NCI-H1048 (cell line): Measurements from ENCODE around the gene FZD10.

Experiments used
- DNase-seq: peaks from one replicate; lab custom pipeline; 2025; lab: John Stamatoyannopoulos, UW

FZD10 gene

DNA sequence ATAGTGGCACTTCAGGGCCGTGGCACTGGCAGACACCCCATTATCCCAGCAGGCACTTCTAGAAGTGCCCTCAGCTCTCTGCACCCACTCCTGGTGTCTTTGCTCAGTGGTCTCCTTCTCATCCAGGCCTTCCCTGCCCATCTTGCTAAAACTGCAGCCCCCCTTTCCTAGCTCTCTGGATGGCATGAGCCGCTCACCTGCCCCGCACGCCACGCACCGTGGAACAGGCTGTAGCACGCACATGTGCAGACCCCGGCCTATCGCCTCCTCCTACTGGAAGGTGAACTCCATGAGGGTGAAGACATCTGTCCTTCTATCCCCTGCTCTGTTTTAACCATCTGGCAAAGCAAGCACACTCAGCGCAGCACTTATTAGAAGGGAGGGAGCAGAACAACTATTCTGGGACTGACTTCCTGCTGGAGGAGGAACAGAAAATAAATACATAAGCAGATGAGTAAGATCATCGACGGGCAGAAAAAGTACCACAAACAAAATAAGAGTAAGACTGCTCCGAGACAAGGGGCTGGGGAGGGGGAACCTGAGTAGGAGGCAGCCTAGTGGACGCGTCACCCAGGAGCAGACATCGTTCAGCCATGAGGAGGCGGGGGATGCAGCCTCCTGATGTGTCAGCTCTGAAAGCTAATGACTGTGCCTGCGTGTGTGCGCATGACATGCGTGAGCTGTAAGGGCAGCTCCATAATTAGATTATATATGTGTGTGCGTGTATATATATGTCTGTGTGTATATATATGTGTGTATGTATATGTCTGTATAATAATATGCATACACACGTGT lies 7.8 kb upstream of the FZD10 start:
- no peak for DNase-seq

- DNase-seq: no peak
Measured at GRCh38 chr12:130155416-130156073, 6.7 kb upstream of the FZD10 start.

DNA sequence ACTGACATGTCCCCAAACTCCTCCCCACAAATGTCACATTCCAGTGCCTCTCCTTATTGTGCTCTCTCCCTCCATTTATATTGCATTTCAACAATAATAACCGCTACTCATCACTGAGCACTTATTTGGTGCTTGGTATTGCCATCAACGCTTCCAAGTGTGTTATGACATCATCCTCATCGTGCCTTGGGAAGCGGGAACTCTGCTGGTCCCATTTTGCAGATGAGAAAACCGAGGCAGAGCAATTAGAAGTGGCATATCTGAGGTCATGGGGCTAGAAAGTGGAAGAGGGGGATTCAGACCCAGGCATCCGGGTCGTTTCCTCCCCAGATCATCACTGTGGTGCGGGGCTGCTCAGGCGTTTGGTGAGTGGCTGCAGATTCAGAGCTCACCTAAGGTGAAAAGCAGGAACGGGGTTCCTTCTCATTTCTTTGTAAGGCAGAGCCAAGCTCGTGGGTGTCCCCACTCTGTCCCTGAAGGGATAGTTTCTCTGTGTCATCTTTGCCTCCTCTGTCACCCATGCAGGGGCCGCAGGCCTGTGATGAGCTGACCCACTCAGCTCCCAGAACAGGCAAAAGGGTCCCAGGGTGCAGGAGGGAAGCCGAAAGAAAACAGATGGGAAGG lies 5.5 kb upstream of the FZD10 start:
- no peak for DNase-seq

DNA sequence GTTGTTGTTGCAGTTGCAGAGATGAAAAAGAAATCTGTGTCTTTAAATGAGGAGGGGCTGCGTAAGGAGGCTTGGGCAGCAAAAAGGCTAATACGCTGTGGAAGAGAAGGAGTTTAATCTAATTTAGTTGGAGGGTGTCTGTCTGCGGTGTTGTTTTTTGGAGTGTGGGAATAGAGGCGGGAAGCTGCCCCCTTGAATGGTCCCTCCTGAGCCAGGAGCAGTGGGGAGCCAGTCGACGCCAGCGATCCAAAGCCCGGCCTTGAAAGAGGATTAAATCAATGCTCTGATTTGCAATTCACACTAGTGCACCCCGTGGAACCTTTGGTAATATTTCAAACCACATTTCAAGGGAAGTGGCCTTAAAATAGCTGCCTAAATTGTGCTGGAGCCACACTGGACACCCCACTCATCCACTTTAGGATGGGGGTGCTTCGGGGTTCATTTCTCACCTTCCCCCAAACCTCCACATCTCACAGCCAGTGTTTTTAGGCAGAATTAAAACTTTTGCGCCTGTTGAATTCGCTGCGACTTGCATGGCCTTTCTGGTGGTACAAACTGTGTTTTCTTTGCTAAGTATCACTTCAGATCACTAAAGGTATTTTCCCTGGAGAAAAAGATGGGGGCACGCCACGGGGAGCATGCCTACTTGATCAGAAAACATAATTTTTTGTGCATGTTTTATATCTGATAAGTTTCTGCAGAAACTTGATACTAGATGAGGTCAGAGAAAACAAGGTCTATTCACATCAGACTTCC lies 4.1 kb upstream of the FZD10 start:
- DNase-seq: no peak

DNA sequence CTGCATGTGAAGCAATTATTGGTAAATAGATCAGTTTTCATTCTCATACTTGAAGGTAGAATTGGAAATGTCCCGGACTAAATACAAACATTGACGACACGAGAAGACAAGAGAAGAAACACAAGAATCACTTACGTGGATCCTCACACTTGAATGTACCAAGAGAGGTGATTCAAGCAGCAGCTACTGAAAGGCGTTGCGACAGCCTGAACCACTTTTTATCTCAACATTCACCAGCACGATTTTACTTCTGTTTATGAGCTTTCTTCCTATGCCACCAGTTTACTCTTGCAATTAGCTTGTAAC lies 3.6 kb upstream of the FZD10 start:
- DNase-seq: no peak

DNA sequence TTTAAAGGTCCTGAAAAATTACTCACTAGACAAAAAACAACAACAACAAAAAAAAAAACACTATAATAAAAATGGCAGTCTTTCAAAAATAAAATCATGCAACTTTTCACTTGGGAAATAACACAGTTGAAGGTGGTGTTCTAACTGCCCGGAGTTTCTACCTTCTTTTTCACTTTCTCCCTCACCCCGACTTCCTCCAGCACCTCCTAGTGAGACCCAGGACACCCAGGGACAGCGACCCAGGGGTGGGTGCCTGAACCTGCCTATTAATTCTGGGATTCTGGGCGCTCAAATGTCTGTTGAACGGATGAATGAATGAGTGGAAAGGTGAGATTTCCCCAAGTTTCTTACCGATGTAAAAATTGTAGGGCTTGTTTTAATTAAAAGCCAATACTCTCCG lies 2.0 kb upstream of the FZD10 start:
- no peak for DNase-seq

DNA sequence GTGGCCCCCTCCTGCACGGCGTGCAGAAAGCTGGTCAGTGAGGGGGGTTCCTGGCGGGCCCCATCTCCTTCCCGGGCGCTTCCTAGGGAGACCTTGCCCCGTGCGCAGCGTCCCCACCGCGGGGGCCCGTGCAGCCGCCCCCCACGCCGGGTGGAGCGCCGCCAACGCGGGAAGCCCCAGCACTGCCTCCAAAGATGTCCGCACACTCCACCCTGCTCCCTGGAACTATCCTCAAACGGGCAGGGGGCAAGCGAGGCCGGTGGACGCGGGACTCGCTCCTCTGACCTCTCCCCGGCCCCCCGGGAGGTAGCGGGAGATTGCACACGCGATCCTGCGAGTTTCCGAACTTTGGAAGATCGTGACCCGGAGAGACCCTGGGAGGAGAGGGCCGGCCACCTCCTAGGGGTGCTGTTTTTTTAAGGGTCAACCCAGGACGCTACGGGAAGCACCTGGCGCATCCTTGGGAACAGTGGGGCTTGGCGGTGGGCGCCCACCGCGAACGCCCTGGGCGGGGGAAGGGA lies 1.5 kb upstream of the FZD10 start:
- DNase-seq: no peak

- DNase-seq: no peak
Measured at GRCh38 chr12:130161261-130162243, 712 bp upstream of the FZD10 start.

DNA sequence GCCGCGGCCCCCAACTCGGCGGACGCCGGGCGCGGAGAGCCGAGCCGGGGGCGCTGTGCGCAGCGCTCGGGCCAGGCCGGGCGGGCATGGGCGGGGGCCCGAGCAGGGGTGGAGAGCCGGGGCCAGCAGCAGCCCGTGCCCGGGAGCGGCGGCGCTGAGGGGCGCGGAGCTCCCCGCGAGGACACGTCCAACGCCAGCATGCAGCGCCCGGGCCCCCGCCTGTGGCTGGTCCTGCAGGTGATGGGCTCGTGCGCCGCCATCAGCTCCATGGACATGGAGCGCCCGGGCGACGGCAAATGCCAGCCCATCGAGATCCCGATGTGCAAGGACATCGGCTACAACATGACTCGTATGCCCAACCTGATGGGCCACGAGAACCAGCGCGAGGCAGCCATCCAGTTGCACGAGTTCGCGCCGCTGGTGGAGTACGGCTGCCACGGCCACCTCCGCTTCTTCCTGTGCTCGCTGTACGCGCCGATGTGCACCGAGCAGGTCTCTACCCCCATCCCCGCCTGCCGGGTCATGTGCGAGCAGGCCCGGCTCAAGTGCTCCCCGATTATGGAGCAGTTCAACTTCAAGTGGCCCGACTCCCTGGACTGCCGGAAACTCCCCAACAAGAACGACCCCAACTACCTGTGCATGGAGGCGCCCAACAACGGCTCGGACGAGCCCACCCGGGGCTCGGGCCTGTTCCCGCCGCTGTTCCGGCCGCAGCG lies 639 bp downstream of the FZD10 start:
- DNase-seq: no peak

GRCh38 chr12:130163461-130164215 lies 1.4 kb downstream of the FZD10 start:
- DNase-seq: no peak

DNA sequence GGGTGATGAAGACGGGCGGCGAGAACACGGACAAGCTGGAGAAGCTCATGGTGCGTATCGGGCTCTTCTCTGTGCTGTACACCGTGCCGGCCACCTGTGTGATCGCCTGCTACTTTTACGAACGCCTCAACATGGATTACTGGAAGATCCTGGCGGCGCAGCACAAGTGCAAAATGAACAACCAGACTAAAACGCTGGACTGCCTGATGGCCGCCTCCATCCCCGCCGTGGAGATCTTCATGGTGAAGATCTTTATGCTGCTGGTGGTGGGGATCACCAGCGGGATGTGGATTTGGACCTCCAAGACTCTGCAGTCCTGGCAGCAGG lies 1.9 kb downstream of the FZD10 start:
- no peak for DNase-seq

- no peak for DNase-seq
Measured at GRCh38 chr12:130164936-130165335, 2.7 kb downstream of the FZD10 start.

GRCh38 chr12:130166306-130166705 lies 4.0 kb downstream of the FZD10 start:
- no peak for DNase-seq

GRCh38 chr12:130167537-130167936 lies 5.3 kb downstream of the FZD10 start:
- no peak for DNase-seq

DNA sequence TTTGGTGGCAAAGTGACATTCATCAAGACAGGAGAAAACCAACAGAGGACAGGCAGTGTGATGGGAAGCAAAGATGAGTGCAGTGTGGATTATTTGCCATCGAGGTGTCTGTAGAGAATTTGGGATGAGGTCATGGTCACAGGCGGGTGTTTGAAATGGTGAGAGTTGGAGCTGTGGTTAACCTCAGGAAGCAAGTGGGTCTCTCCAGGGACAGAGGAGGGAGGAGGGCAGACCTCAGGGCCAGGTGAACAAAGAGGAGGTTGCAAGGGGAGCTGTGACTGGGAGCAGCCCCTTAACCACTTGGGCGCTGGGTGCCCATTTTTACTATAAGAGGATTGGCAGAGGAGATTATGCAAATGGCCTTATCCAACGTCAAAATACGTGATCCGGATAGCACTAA lies 7.0 kb downstream of the FZD10 start:
- DNase-seq: no peak

DNA sequence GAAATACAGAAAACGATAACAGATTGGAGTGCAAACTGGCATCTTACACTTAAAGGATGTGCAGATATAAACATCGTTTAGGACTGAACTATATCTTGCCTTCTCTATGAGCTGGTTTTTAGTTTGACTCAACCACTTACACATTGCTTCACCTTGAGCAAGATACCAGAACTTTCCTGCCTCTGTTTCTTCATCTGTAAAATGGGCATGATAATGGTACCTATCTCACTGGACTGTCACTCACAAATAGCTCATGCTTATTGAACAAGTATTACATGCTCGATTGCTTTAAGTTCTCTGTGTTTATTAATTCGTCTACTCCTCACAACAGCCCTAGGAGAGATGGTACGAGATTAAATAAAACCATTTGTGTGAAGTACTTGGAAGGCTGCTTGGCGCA lies 7.7 kb downstream of the FZD10 start:
- DNase-seq: no peak

- DNase-seq: no peak
Measured at GRCh38 chr12:130170611-130171010, 8.3 kb downstream of the FZD10 start.

DNA sequence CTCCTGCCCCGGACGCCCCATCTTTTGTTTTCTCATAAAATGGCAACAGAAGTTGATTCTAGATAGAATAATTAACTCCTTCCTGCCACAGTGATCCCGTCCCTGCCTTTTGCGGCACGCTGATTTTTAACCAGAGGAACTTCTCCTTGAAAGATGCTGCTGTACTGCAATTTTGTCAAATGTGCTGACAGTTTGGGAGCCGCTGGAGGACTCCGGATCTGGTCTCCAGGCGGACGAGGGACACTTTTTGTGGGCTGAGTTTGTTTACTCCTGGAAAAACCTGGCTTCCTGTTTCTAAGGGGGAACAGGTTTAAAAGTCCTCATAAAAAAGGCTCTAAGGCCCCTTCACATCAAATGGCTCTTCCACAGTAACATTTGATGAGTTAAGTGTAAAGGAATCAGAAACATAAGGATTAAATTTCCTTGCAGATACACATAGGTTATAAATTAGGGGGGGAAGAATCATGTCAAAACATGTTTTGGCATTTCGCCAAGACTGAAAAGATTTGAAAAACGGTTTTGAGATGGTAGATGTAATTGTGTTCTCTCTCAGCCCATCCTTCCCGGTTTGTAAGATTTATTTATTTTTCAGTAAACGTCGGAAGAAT lies 15.5 kb downstream of the FZD10 start:
- DNase-seq: no peak

GRCh38 chr12:130178282-130178681 lies 16.0 kb downstream of the FZD10 start:
- DNase-seq: no peak

DNA sequence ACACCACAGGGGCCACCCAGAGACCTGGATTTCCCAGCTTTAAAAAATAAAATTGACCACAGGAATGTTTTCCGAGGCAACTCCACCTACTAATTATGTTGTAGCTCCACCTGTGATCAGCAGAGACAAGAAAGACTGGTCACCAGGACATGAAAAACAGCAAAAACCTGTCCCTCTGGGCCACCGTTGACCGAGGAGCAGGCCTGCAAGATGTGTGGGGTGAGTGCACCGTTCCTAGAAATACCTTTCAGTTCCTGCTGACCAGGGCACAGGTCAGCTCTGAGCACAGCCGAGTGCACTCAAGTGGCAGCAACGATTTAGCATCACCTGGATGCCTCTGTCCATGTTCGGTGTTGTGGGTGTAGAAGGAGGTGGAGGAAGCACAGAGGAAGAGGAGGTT lies 16.9 kb downstream of the FZD10 start:
- DNase-seq: no peak
